ENCODE measurements around the gene MRPS16. TPM values are rescaled to one million over a fixed set of nuclear protein-coding genes. Genes with fewer than 3 reads are reported as not detected.
"Not testable (repeated sequence)": the region's sequence is repeated elsewhere in the genome, so short reads cannot be mapped to it uniquely, and the experiment has no call there.

The MRPS16 gene
- total RNA-seq, 1 donor from 2014 or later: 55.9 TPM

GRCh38 chr10:73261362-73261995 lies 9.0 kb upstream of the MRPS16 start:
- ATAC-seq (no peak), DNase-seq (no peak)
- TF ChIP-seq CTCF (IDR thresholded peaks at IDR 0.05): no peak
- no peaks in the 10 kb centered on the region for H3K27me3 ChIP-seq (ENCODE audit: low read depth)
- no peaks in the 10 kb centered on the region for H3K36me3 ChIP-seq
- H3K27ac ChIP-seq: no peak overlapping the region
- H3K9me3 ChIP-seq: peaks cover 3% of the 10 kb centered on the region
- no peak overlapping the region for H3K4me3 ChIP-seq
- intact Hi-C loops (cut with DNase I): no loop called here
- H3K4me1 ChIP-seq: no peaks in the 10 kb centered on the region

GRCh38 chr10:73258612-73259011 lies 6.2 kb upstream of the MRPS16 start:
- not testable (repeated sequence) for ATAC-seq, H3K4me1 ChIP-seq, H3K4me3 ChIP-seq

GRCh38 chr10:73253225-73253555 lies 746 bp upstream of the MRPS16 start:
- H3K9me3 ChIP-seq: no peaks in the 10 kb centered on the region
- peaks cover 29% of the 10 kb centered on the region for H3K36me3 ChIP-seq
- intact Hi-C loops (cut with DNase I): no loop called here
- peaks cover 26% of the 10 kb centered on the region for H3K4me1 ChIP-seq
- no peaks in the 10 kb centered on the region for H3K27me3 ChIP-seq (ENCODE audit: low read depth)
- no peak for DNase-seq
- no peak for TF ChIP-seq CTCF (IDR thresholded peaks at IDR 0.05)
- H3K4me3 ChIP-seq: peak overlapping the region; percentile 74
- peak in 1 of 2 donors; percentile 1 for ATAC-seq
- peak overlapping the region; percentile 87 for H3K27ac ChIP-seq

More at GRCh38 chr10:73258612-73259011, 6.2 kb upstream of the MRPS16 start:
- H3K36me3 ChIP-seq; H3K9me3 ChIP-seq; H3K27ac ChIP-seq; H3K27me3 ChIP-seq (ENCODE audit: low read depth); DNase-seq; intact Hi-C loops (cut with DNase I): not testable (repeated sequence)

- Histone ChIP-seq H3K36me3 (peaks cover 29% of the 10 kb centered on the region), H3K27me3 (ENCODE audit: low read depth) (no peaks in the 10 kb centered on the region), H3K4me3 (peak overlapping the region; percentile 74), H3K4me1 (peaks cover 34% of the 10 kb centered on the region), H3K9me3 (no peaks in the 10 kb centered on the region), H3K27ac (peak overlapping the region; percentile 87)
- no peak for TF ChIP-seq CTCF (IDR thresholded peaks at IDR 0.05)
- intact Hi-C loops (cut with DNase I): no loop called here
- peak; percentile 47 for DNase-seq
- ATAC-seq: peak; percentile 86 to 89
These were observed 580 bp downstream of the MRPS16 start for GRCh38 chr10:73251683-73252444.

GRCh38 chr10:73248259-73248724 lies 4.2 kb downstream of the MRPS16 start:
- H3K27me3 ChIP-seq (ENCODE audit: low read depth): no peaks in the 10 kb centered on the region
- no peak overlapping the region for H3K27ac ChIP-seq

More at GRCh38 chr10:73248259-73248724, 4.2 kb downstream of the MRPS16 start:
- Histone ChIP-seq H3K9me3 (no peaks in the 10 kb centered on the region), H3K36me3 (peaks cover 42% of the 10 kb centered on the region), H3K4me1 (peaks cover 47% of the 10 kb centered on the region), H3K4me3 (no peak overlapping the region)
- no peak for TF ChIP-seq CTCF (IDR thresholded peaks at IDR 0.05)
- ATAC-seq (no peak), DNase-seq (no peak)
- intact Hi-C loops (cut with DNase I): no loop called here
